Endothelial cell (in vitro differentiated cells): ENCODE measurements around the gene DDX49. TPM values are rescaled to one million over a fixed set of nuclear protein-coding genes. Genes with fewer than 3 reads are reported as not detected.
A peak's percentile ranks its signal among the peaks of the same experiment; 100 is the strongest.

ENCODE experiments used
- DNase-seq: peaks from one replicate; pipeline ENCODE4 v3.0.0; 2021; ENCODE audit warnings: low spot score
- H3K27ac Mint-ChIP-seq: one replicate; pipeline ENCODE4 v1.8.0; 2021; ENCODE audit warnings: mixed read lengths, inconsistent platforms; ENCODE audit not compliant: unreplicated experiment
- H3K27me3 Mint-ChIP-seq: one replicate; pipeline ENCODE4 v1.8.0; 2021; ENCODE audit warnings: mild to moderate bottlenecking, moderate library complexity, mixed read lengths, inconsistent platforms; ENCODE audit not compliant: unreplicated experiment
- H3K36me3 Mint-ChIP-seq: one replicate; pipeline ENCODE4 v1.8.0; 2021; ENCODE audit warnings: mild to moderate bottlenecking, low read depth, mixed read lengths, inconsistent platforms; ENCODE audit not compliant: unreplicated experiment
- H3K4me1 Mint-ChIP-seq: one replicate; pipeline ENCODE4 v1.8.0; 2021; ENCODE audit warnings: mild to moderate bottlenecking, mixed read lengths, inconsistent platforms; ENCODE audit not compliant: unreplicated experiment
- H3K4me3 Mint-ChIP-seq: one replicate; pipeline ENCODE4 v1.8.0; 2021; ENCODE audit warnings: mild to moderate bottlenecking, mixed read lengths, inconsistent platforms; ENCODE audit not compliant: unreplicated experiment
- H3K9me3 Mint-ChIP-seq: one replicate; pipeline ENCODE4 v1.8.0; 2021; ENCODE audit warnings: mixed read lengths, inconsistent platforms; ENCODE audit not compliant: unreplicated experiment
- total RNA-seq: library from RNA; stranded (reverse); fragmentation: NEBNext Ultra II Directional; extraction: Animal tissue kit (Norgen Biotek cat#: 25700); gene quantifications from one replicate; pipeline ENCODE4 v1.2.1, GENCODE V29; 2021; ENCODE audit not compliant: unreplicated experiment
- TF ChIP-seq, protein P1 (sequence below): fragments of 200-600 bp; sonication (generic); IDR thresholded peaks from one replicate; pipeline ENCODE4 v1.5.0; 2021; ENCODE audit warnings: antibody characterized with exemption; ENCODE audit not compliant: unreplicated experiment

DDX49 gene
- total RNA-seq, 1 donor from 2014 or later: 33.7 TPM

DNA sequence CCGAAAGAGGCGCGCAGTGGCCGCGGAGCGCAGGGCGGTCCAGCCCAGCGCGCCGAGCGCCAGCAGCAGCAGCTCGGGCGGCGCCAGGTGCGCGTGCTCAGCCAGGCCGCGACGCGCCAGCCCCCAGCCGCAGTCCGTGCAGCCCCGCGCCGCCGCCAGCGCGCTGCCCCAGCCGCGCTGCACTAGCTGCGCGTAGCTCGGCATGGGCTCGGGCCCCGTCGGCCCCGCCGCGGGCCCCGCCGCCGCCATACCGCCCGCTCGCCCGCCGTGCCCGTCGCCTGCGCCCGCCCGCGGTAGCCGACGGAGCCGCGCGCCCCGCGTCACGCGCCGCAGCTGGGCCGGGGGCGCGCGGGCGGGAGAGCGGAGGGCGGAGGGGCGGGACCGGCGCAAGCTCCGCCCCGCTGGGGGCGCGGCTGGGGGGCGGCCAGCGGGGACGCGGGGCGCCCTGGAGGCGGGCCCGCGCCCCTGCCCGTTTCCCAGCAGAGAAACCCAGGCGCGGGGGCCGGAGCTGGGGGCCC is 23.6 kb upstream of the DDX49 start, which contains the start of gene CERS1:
TSS of gene CERS1 (minus strand) at position 335 of the 518 bp plus-strand sequence. CDS start at position 249, 86 bp downstream.
- H3K4me1 Mint-ChIP-seq: no peaks in the 10 kb centered on the region
- peak within 1 kb of the TSS; percentile 92 for H3K4me3 Mint-ChIP-seq
- peaks cover 11% of the 10 kb centered on the region for H3K27me3 Mint-ChIP-seq
- DNase-seq: peak; percentile 53
- H3K36me3 Mint-ChIP-seq: peaks cover 10% of the 10 kb centered on the region
- H3K9me3 Mint-ChIP-seq: no peaks in the 10 kb centered on the region
- no peak within 1 kb of the TSS for H3K27ac Mint-ChIP-seq
- TF ChIP-seq, protein P1, sequence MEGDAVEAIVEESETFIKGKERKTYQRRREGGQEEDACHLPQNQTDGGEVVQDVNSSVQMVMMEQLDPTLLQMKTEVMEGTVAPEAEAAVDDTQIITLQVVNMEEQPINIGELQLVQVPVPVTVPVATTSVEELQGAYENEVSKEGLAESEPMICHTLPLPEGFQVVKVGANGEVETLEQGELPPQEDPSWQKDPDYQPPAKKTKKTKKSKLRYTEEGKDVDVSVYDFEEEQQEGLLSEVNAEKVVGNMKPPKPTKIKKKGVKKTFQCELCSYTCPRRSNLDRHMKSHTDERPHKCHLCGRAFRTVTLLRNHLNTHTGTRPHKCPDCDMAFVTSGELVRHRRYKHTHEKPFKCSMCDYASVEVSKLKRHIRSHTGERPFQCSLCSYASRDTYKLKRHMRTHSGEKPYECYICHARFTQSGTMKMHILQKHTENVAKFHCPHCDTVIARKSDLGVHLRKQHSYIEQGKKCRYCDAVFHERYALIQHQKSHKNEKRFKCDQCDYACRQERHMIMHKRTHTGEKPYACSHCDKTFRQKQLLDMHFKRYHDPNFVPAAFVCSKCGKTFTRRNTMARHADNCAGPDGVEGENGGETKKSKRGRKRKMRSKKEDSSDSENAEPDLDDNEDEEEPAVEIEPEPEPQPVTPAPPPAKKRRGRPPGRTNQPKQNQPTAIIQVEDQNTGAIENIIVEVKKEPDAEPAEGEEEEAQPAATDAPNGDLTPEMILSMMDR: no peak

DNA sequence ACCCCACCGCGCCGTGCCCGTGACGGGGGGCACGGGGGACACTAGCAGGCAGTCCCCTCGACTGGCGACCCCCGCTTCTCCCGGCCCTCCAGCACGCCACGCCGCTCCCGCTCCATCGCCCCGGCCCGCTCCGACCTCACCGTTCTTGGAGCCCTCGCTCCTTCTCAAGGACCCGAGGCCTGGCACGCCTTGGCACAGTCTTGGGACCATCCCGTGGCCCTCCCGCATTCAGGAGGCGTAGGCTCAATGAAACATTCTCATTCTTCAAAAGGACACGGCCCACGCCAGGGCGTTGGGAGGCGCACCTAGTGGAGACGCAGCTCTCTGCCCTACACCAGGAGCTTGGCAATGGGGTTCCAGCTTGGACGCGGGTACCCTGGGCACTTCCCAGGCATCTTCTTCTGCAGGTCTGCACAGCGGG is 23.1 kb upstream of the DDX49 start:
- no peak overlapping the region for H3K27ac Mint-ChIP-seq
- H3K4me3 Mint-ChIP-seq: peak overlapping the region; percentile 92
- H3K36me3 Mint-ChIP-seq: peaks cover 12% of the 10 kb centered on the region
- no peaks in the 10 kb centered on the region for H3K4me1 Mint-ChIP-seq
- no peak for DNase-seq
- no peaks in the 10 kb centered on the region for H3K9me3 Mint-ChIP-seq
- TF ChIP-seq, protein P1: no peak
- peaks cover 12% of the 10 kb centered on the region for H3K27me3 Mint-ChIP-seq

DNA sequence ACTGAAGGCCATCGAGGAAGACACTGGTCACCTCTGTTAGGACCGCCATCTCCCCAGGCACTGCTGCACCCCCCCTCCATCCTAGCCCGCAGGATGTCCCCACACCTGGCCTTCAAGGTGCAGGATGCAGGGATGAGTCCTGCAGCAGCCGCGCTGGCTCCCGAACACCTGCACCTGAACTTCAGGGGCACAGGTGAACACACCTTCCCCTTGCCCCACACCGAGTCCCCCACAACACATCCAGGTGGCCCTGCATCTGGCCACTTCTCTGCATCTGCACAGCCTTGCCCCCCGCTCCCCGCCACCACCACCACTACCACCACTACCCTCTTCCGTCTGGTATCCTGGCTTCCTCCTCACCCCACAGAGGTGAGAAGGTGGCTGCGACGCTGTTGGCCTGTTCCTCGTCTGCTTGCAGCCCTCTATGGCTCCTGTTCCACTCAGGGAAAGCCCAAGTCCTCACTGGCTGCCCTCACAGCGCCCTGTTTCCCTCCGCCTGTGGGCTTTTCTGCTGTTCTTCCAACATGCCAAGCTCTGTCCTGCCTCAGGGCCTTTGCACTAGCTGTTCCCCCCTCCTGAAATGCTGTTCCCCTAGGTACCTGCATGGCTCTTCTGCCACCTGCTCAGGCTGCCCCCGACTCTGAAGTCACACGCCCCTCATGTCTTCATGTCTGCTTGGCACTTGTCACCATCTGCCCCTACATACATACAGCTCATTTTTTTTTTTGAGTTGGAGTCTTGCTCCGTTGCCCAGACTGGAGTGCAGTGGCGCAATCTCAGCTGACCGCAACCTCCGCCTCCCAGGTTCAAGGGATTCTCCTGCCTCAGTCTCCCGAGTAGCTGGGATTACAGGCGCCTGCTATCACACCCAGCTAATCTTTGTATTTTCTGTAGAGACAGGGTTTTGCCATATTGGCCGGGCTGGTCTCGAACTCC is 22.2 kb upstream of the DDX49 start:
- H3K4me3 Mint-ChIP-seq: peak overlapping the region; percentile 92
- H3K27ac Mint-ChIP-seq: no peak overlapping the region
- TF ChIP-seq, protein P1: no peak
- peaks cover 16% of the 10 kb centered on the region for H3K36me3 Mint-ChIP-seq
- no peaks in the 10 kb centered on the region for H3K9me3 Mint-ChIP-seq
- DNase-seq: no peak
- H3K4me1 Mint-ChIP-seq: no peaks in the 10 kb centered on the region
- H3K27me3 Mint-ChIP-seq: peaks cover 16% of the 10 kb centered on the region

DNA sequence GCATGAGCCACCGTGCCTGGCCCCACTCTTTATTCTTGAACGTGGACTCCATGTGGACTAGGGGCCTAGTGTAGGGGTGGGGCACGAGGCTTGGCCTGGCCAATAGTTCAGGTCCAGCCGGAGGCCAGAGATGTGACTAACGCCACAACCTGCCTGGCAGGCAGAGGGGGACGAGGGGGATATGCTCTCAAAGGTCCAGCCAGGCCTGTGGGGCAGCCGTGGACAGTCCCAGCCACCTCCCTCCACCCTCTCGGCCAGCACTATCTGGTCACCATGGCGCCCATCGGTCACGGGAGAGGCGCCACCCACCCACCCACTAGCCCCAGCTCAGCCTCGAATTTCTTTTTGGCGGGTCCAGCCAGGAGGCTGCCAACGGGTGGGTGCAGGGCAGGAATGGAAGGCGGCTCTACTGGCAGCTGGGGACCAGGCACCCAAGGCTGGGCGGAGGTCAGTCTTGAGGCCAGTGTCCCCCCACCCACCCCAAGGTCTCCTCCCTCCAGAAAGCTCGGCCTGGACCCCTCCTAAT is 21.4 kb upstream of the DDX49 start:
- Mint-ChIP-seq H3K36me3 (peaks cover 19% of the 10 kb centered on the region), H3K27ac (no peak overlapping the region), H3K4me1 (no peaks in the 10 kb centered on the region), H3K4me3 (no peak overlapping the region), H3K9me3 (no peaks in the 10 kb centered on the region), H3K27me3 (peaks cover 16% of the 10 kb centered on the region)
- DNase-seq: no peak
- TF ChIP-seq, protein P1: no peak
